Cardiac septum (tissue), 1 donor: ENCODE measurements around the gene PIAS1. TPM values are rescaled to one million over a fixed set of nuclear protein-coding genes. Genes with fewer than 3 reads are reported as not detected.
"Not testable (repeated sequence)": the region's sequence is repeated elsewhere in the genome, so short reads cannot be mapped to it uniquely, and the experiment has no call there.

ENCODE experiments used
- DNase-seq: peaks from one replicate; pipeline ENCODE4 v3.0.0-alpha.2; 2020; ENCODE audit warnings: low spot score
- intact Hi-C: fragments of 100-400 bp; cut with DNase I; formaldehyde crosslinking; loops from one replicate; pipeline ENCODE4 v1.14.0; 2022
- long read RNA-seq: library from polyadenylated mRNA; unstranded; transcript quantifications from one replicate; pipeline ENCODE4 v2.0.0, GENCODE V29; 2021
- total RNA-seq: library from RNA; stranded (reverse); fragmentation: NEBNext Ultra II Directional; extraction: Animal tissue kit (Norgen Biotek cat#: 25700); gene quantifications from one replicate; pipeline ENCODE4 v1.2.1, GENCODE V29; 2021
- donor health status: DM: no; HTN: no; CAD: no.

Gene PIAS1
- 29.4 TPM for total RNA-seq
- long read RNA-seq, full-length matches to known transcripts = 34 of 44 reads
- long read RNA-seq, partial matches to known transcripts = 4 of 44 reads
- long read RNA-seq, other reads (novel, unspliced or antisense) = 6 of 44 reads

- intact Hi-C loops = loop anchor here (2.0 to 10.0 kb wide), 3 partner anchors 73 to 189 kb away; no protein-coding TSS in a partner anchor
- DNase-seq = peak; percentile 98
Measured at GRCh38 chr15:68053701-68054627, at the start of gene PIAS1. PIAS1 (plus strand) TSS chr15:68054315; CDS start chr15:68054327, 12 bp downstream.

GRCh38 chr15:68007642-68008041 is 46.5 kb upstream of the PIAS1 start:
- intact Hi-C loops, DNase-seq: not testable (repeated sequence)

- DNase-seq = no peak
- intact Hi-C loops = no loop called here
Measured at GRCh38 chr15:68010361-68011153, 43.6 kb upstream of the PIAS1 start.

- intact Hi-C loops = no loop called here
Measured at GRCh38 chr15:68012911-68013310, 41.2 kb upstream of the PIAS1 start.

GRCh38 chr15:68014219-68014618 is 39.9 kb upstream of the PIAS1 start:
- DNase-seq = no peak
- intact Hi-C loops = no loop called here

More at GRCh38 chr15:68012911-68013310, 41.2 kb upstream of the PIAS1 start:
- no peak for DNase-seq

GRCh38 chr15:68015244-68015643 is 38.9 kb upstream of the PIAS1 start:
- intact Hi-C loops = no loop called here
- no peak for DNase-seq

- no peak for DNase-seq
- intact Hi-C loops = no loop called here
Measured at GRCh38 chr15:68017201-68017600, 36.9 kb upstream of the PIAS1 start.

GRCh38 chr15:68018797-68019444 is 35.2 kb upstream of the PIAS1 start:
- DNase-seq = no peak
- intact Hi-C loops = no loop called here

- no peak for DNase-seq
- intact Hi-C loops = no loop called here
Measured at GRCh38 chr15:68019814-68020525, 34.1 kb upstream of the PIAS1 start.

GRCh38 chr15:68020685-68021084 is 33.4 kb upstream of the PIAS1 start:
- no peak for DNase-seq
- intact Hi-C loops = no loop called here

GRCh38 chr15:68022061-68022460 is 32.1 kb upstream of the PIAS1 start:
- intact Hi-C loops = no loop called here
- no peak for DNase-seq

- no peak for DNase-seq
- intact Hi-C loops = no loop called here
Measured at GRCh38 chr15:68023307-68024101, 30.6 kb upstream of the PIAS1 start.

GRCh38 chr15:68025835-68026424 is 28.2 kb upstream of the PIAS1 start:
- DNase-seq = no peak

GRCh38 chr15:68027388-68027787 is 26.7 kb upstream of the PIAS1 start:
- DNase-seq = no peak
- intact Hi-C loops = no loop called here

More at GRCh38 chr15:68025835-68026424, 28.2 kb upstream of the PIAS1 start:
- intact Hi-C loops = no loop called here

GRCh38 chr15:68028137-68028887 is 25.8 kb upstream of the PIAS1 start:
- intact Hi-C loops = no loop called here

GRCh38 chr15:68028888-68029207 is 25.3 kb upstream of the PIAS1 start:
- intact Hi-C loops = no loop called here
- no peak for DNase-seq

More at GRCh38 chr15:68028137-68028887, 25.8 kb upstream of the PIAS1 start:
- DNase-seq = no peak

GRCh38 chr15:68029959-68030358 is 24.2 kb upstream of the PIAS1 start:
- no peak for DNase-seq
- intact Hi-C loops = no loop called here
